Measurements from ENCODE around the gene CYP4F12. TPM values are rescaled to one million over a fixed set of nuclear protein-coding genes. Genes with fewer than 3 reads are reported as not detected.

Gene CYP4F12
- total and polyA plus RNA-seq, 2 of the 8 experiments (the other 6 are each of a cell fraction or from before 2014, with no cell fraction given): not detected

DNA sequence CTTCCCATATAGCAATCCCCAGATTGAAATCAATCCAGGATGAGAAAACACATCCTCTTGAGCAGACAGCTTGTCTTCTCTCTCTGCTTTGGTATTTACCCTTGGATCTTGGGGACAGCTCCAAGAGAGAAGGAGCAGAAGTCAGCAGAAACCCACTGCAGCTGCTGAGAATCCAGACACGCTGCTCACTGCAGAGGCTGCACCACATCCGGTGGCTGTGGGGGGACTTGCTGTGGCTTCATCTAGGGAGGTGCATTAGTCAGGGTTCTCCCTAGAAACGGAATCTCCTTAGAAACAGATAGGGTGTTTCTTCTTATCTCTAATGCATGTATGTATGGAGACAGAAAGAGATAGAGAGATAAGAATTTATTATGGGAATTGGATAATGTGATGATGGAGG is 2.7 kb downstream of the CYP4F12 start:
- H4K5ac ChIP-seq (ENCODE audit: insufficient read length, low read depth, low read length): no peak overlapping the region
- no peak overlapping the region for H3K9ac ChIP-seq (replicated peaks in 1 of 4; ENCODE audit: extremely low read depth in 1 of 4, low read depth in 3 of 4, low read length in 3 of 4)
- H2BK15ac ChIP-seq (ENCODE audit: low read length): no peak overlapping the region
- no peaks in the 10 kb centered on the region for H4K20me1 ChIP-seq (replicated peaks in 1 of 2; ENCODE audit: control insufficient read depth in 1 of 2, insufficient read depth in 2 of 2, low read length in 2 of 2)
- H2BK120ac ChIP-seq (replicated peaks; ENCODE audit: low read depth, low read length): no peak overlapping the region
- ChIA-PET POLR2A (ENCODE audit: partially characterized antibody) (no interaction called here), CTCF (ENCODE audit: partially characterized antibody) (no interaction called here)
- peaks cover 56 to 80% of the 10 kb centered on the region in 2 experiments for H3K9me3 ChIP-seq (ENCODE audit: insufficient read depth in 2 of 2, low read depth in 1 of 2, low read length in 1 of 2)
- no peak overlapping the region for H4K91ac ChIP-seq (replicated peaks; ENCODE audit: insufficient read length, low read length)
- H2BK5ac ChIP-seq (ENCODE audit: low read depth, low read length): no peak overlapping the region
- no peak overlapping the region for H2BK20ac ChIP-seq (ENCODE audit: low read length)
- H3K79me1 ChIP-seq (ENCODE audit: low read depth, low read length): no peaks in the 10 kb centered on the region
- no peak for FAIRE-seq
- H4K8ac ChIP-seq (ENCODE audit: extremely low read depth, insufficient read depth, low read length): no peak overlapping the region
- H3K36me3 ChIP-seq (ENCODE audit: control insufficient read depth in 2 of 4, insufficient read depth in 4 of 4, low read length in 3 of 4): no peaks in the 10 kb centered on the region
- DNase-seq (ENCODE audit: low read depth in 1 of 2, low spot score in 2 of 2): no peak
- H2AFZ ChIP-seq (ENCODE audit: low read length): no peak overlapping the region
- no peak overlapping the region for H2BK12ac ChIP-seq (ENCODE audit: low read depth, low read length)
- no peaks in the 10 kb centered on the region for H3K79me2 ChIP-seq (ENCODE audit: control insufficient read depth in 1 of 2, insufficient read depth in 2 of 2, low read length in 2 of 2)
- no peak overlapping the region for H3K56ac ChIP-seq (replicated peaks; ENCODE audit: insufficient read length, low read depth, low read length)
- no peak overlapping the region for H3K4me3 ChIP-seq (ENCODE audit: extremely low read depth in 1 of 4, insufficient read depth in 2 of 4, low read depth in 3 of 4, low read length in 4 of 4)
- H3K4me2 ChIP-seq (ENCODE audit: insufficient read depth in 1 of 2, low read depth in 2 of 2, low read length in 2 of 2): no peak overlapping the region
- no peaks in the 10 kb centered on the region for H3K4me1 ChIP-seq (replicated peaks in 1 of 4; ENCODE audit: control insufficient read depth in 3 of 4, insufficient read depth in 4 of 4, low read length in 3 of 4)
- H3K23me2 ChIP-seq (ENCODE audit: low read depth, low read length): no peaks in the 10 kb centered on the region; the same call in 1 of the 2 replicates
- no peak overlapping the region for H3K14ac ChIP-seq (ENCODE audit: insufficient read length)
- no peak overlapping the region for H3K23ac ChIP-seq (ENCODE audit: insufficient read length)
- WGBS, 2 experiments (ENCODE audit: extremely low coverage in 1 of 2, insufficient coverage in 1 of 2, insufficient read length in 1 of 2, insufficient replicate concordance in 2 of 2, low coverage in 1 of 2, low lambda C conversion rate in 2 of 2, missing lambda C conversion rate in 1 of 2): 56% methylated on average over 3 of the region's 3 CpGs; no CpG with 5 or more reads in 1 of the 2 experiments
- no peaks in the 10 kb centered on the region for H3K27me3 ChIP-seq (replicated peaks in 1 of 4; ENCODE audit: control insufficient read depth in 3 of 4, extremely low read depth in 1 of 4, insufficient read depth in 3 of 4, low read length in 3 of 4)
- no peak overlapping the region for H3K27ac ChIP-seq (ENCODE audit: low read depth, low read length)
- H2AK5ac ChIP-seq (ENCODE audit: low read depth, low read length): no peak overlapping the region
- no peak overlapping the region for H3K4ac ChIP-seq (replicated peaks; ENCODE audit: insufficient read length, low read depth, low read length)
- no peak overlapping the region for H3K18ac ChIP-seq (ENCODE audit: extremely low read depth, low read length)
- TF ChIP-seq TBP (IDR thresholded peaks at IDR 0.05; ENCODE audit: low read depth, low read length): no peak
- no peak for TF ChIP-seq ZNF274 (IDR thresholded peaks at IDR 0.05; ENCODE audit: borderline replicate concordance, extremely low read depth, low read length)
- no peak for TF ChIP-seq POLR2AphosphoS5 (IDR thresholded peaks at IDR 0.05; ENCODE audit: low read depth, low read length)
